HAP-1 (cell line): Measurements from ENCODE around the gene IL31.
A peak's percentile ranks its signal among the peaks of the same experiment; 100 is the strongest.

Experiments used
- DNase-seq, 2 experiments: peaks; one replicate each; pipeline ENCODE4 v3.0.0-alpha.2; 2016 to 2020; ENCODE audit warnings: low spot score in 2 of 2
- H3K27me3 ChIP-seq: fragments of 250-450 bp; sonication (Bioruptor Pico); 2 replicates; pipeline ENCODE4 v1.5.1; 2020; ENCODE audit warnings: low read depth, mild to moderate bottlenecking, moderate library complexity
- H3K36me3 ChIP-seq: fragments of 250-450 bp; sonication (Bioruptor Pico); replicated peaks from 2 replicates; pipeline ENCODE4 v1.5.1; 2020; ENCODE audit warnings: mild to moderate bottlenecking
- H3K4me1 ChIP-seq: fragments of 250-450 bp; sonication (Bioruptor Pico); 2 replicates; pipeline ENCODE4 v1.5.1; 2020; ENCODE audit warnings: mild to moderate bottlenecking
- H3K4me3 ChIP-seq: fragments of 250-450 bp; sonication (Bioruptor Pico); 2 replicates; pipeline ENCODE4 v1.5.1; 2020; ENCODE audit warnings: mild to moderate bottlenecking, moderate library complexity
- H3K9me3 ChIP-seq: fragments of 250-450 bp; sonication (Bioruptor Pico); 2 replicates; pipeline ENCODE4 v1.5.1; 2020; ENCODE audit warnings: mild to moderate bottlenecking, moderate library complexity
- in situ Hi-C: fragments of 300-500 bp; cut with MboI; formaldehyde crosslinking; loops from 3 replicates; pipeline ENCODE4 v1.14.3; 2020; ENCODE audit warnings: low sequenced_read_pairs, inconsistent platforms, mixed read lengths

The IL31 gene

GRCh38 chr12:122124370-122124769, 49.7 kb downstream of the IL31 start:
- peaks cover 15% of the 10 kb centered on the region for H3K36me3 ChIP-seq
- H3K9me3 ChIP-seq = no peaks in the 10 kb centered on the region
- in situ Hi-C loops = loop anchor here (5.0 to 10.0 kb wide), 2 partner anchors 67 to 210 kb away; partner anchors contain the start of gene CFAP251
- peaks cover 3% of the 10 kb centered on the region; the same call in 1 of the 2 replicates for H3K4me1 ChIP-seq
- no peak overlapping the region for H3K4me3 ChIP-seq
- DNase-seq = no peak
- H3K27me3 ChIP-seq = no peaks in the 10 kb centered on the region

- DNase-seq = no peak
- in situ Hi-C loops = loop anchor here (5.0 to 10.0 kb wide), 2 partner anchors 66 to 209 kb away; partner anchors contain the start of gene CFAP251
- Histone ChIP-seq H3K4me3 (no peak overlapping the region), H3K9me3 (no peaks in the 10 kb centered on the region), H3K4me1 (peaks cover 3% of the 10 kb centered on the region; the same call in 1 of the 2 replicates), H3K36me3 (peaks cover 11% of the 10 kb centered on the region), H3K27me3 (no peaks in the 10 kb centered on the region)
Measured at GRCh38 chr12:122123761-122124145, 50.3 kb downstream of the IL31 start.

- in situ Hi-C loops = loop anchor here (5.0 to 10.0 kb wide), 2 partner anchors 66 to 208 kb away; partner anchors contain the start of gene CFAP251
- peak; percentile 51 to 87 for DNase-seq
- no peaks in the 10 kb centered on the region for H3K27me3 ChIP-seq
- peaks cover 3% of the 10 kb centered on the region; the same call in 1 of the 2 replicates for H3K4me1 ChIP-seq
- H3K9me3 ChIP-seq = no peaks in the 10 kb centered on the region
- no peak overlapping the region for H3K4me3 ChIP-seq
- peaks cover 5% of the 10 kb centered on the region; the same call in 1 of the 2 replicates for H3K36me3 ChIP-seq
Measured at GRCh38 chr12:122123051-122123760, 50.8 kb downstream of the IL31 start.
